Measurements from ENCODE around the gene EPHA8.

DNA sequence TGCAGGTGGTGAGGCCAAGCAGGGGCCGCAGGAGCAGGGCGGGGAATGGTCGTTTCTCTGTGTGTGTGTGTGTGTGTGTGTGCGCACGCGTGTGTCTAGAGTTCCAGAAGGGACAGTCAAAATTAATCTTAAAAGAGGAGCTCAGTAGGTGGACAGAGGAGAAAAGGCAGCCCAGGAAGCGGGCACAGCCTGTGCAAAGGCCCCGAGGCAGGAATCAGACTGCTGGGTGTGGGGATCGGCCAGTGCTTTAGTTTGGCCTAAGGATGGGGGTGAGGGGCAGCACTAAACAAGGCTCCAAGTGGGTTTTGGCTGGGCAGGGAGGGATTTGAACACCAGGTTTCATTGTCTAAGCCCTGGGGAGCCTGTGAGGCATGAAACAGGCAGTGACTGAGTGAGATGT lies 21.7 kb downstream of the EPHA8 start:
- TF ChIP-seq FOXA1 (IDR thresholded peaks at IDR 0.05): no peak
- no peak for TF ChIP-seq ELF4 (IDR thresholded peaks at IDR 0.05)
- TF ChIP-seq SP1 (IDR thresholded peaks at IDR 0.05): no peak
- TF ChIP-seq NFRKB (IDR thresholded peaks at IDR 0.05): no peak
- no peak for TF ChIP-seq FOXK2 (IDR thresholded peaks at IDR 0.05)
- no peak for TF ChIP-seq BHLHE40 (IDR thresholded peaks at IDR 0.05; ENCODE audit: borderline replicate concordance)
- TF ChIP-seq TARDBP (IDR thresholded peaks at IDR 0.05): no peak
- TF ChIP-seq LEF1 (IDR thresholded peaks at IDR 0.05; ENCODE audit: borderline replicate concordance): no peak
- TF ChIP-seq ZNF384 (IDR thresholded peaks at IDR 0.05): no peak
- no peak for TF ChIP-seq HDGF (IDR thresholded peaks at IDR 0.05; ENCODE audit: borderline replicate concordance)
- no peak for TF ChIP-seq FOXM1 (IDR thresholded peaks at IDR 0.05; ENCODE audit: borderline replicate concordance)
